GM18505 (cell line): Measurements from ENCODE around the gene CFAP65.

Experiments
- ATAC-seq: cut with Tn5 transposase; IDR thresholded peaks from one replicate; pipeline ENCODE4 v1.9.1; 2021; ENCODE audit not compliant: unreplicated experiment
- POLR2A ChIP-seq: IDR thresholded peaks from 4 replicates; pipeline ENCODE4 v1.6.1; 2011; ENCODE audit warnings: borderline replicate concordance; ENCODE audit not compliant: insufficient read depth, insufficient read length; ENCODE audit errors: extremely low read depth

The CFAP65 gene

GRCh38 chr2:219041252-219041651, at the start of gene CFAP65:
CFAP65 (minus strand) TSS chr2:219041516; CDS start chr2:219039048, 2,468 bp downstream.
- ATAC-seq: no peak

GRCh38 chr2:219090436-219091299, 49.4 kb upstream of the CFAP65 start:
- no peak for ATAC-seq

More at GRCh38 chr2:219041252-219041651, at the start of gene CFAP65:
- TF ChIP-seq POLR2A: no peak

GRCh38 chr2:219089330-219089729, 48.0 kb upstream of the CFAP65 start:
- no peak for TF ChIP-seq POLR2A
- ATAC-seq: no peak

More at GRCh38 chr2:219090436-219091299, 49.4 kb upstream of the CFAP65 start:
- TF ChIP-seq POLR2A: no peak

- no peak for TF ChIP-seq POLR2A
- ATAC-seq: no peak
Observed at GRCh38 chr2:219087848-219088247, 46.5 kb upstream of the CFAP65 start.

GRCh38 chr2:219087361-219087760, 46.0 kb upstream of the CFAP65 start:
- no peak for TF ChIP-seq POLR2A

GRCh38 chr2:219086196-219086595, 44.9 kb upstream of the CFAP65 start:
- ATAC-seq: no peak
- TF ChIP-seq POLR2A: no peak

More at GRCh38 chr2:219087361-219087760, 46.0 kb upstream of the CFAP65 start:
- no peak for ATAC-seq

- TF ChIP-seq POLR2A: no peak
- no peak for ATAC-seq
Observed at GRCh38 chr2:219084791-219085190, 43.5 kb upstream of the CFAP65 start.

- TF ChIP-seq POLR2A: no peak
- ATAC-seq: no peak
Observed at GRCh38 chr2:219082332-219082958, 41.1 kb upstream of the CFAP65 start.

GRCh38 chr2:219081701-219082331, 40.5 kb upstream of the CFAP65 start:
- no peak for TF ChIP-seq POLR2A
- ATAC-seq: no peak

- no peak for ATAC-seq
- no peak for TF ChIP-seq POLR2A
Observed at GRCh38 chr2:219081096-219081495, 39.8 kb upstream of the CFAP65 start.

- TF ChIP-seq POLR2A: no peak
- ATAC-seq: no peak
Observed at GRCh38 chr2:219079417-219079816, 38.1 kb upstream of the CFAP65 start.

GRCh38 chr2:219078951-219079350, 37.6 kb upstream of the CFAP65 start:
- ATAC-seq: no peak
- no peak for TF ChIP-seq POLR2A

GRCh38 chr2:219078126-219078525, 36.8 kb upstream of the CFAP65 start:
- no peak for TF ChIP-seq POLR2A
- ATAC-seq: no peak
